ENCODE data around the gene RAD51B.

GRCh38 chr14:68421116-68421515, 601.5 kb downstream of the RAD51B start:
- TF ChIP-seq, protein P1, sequence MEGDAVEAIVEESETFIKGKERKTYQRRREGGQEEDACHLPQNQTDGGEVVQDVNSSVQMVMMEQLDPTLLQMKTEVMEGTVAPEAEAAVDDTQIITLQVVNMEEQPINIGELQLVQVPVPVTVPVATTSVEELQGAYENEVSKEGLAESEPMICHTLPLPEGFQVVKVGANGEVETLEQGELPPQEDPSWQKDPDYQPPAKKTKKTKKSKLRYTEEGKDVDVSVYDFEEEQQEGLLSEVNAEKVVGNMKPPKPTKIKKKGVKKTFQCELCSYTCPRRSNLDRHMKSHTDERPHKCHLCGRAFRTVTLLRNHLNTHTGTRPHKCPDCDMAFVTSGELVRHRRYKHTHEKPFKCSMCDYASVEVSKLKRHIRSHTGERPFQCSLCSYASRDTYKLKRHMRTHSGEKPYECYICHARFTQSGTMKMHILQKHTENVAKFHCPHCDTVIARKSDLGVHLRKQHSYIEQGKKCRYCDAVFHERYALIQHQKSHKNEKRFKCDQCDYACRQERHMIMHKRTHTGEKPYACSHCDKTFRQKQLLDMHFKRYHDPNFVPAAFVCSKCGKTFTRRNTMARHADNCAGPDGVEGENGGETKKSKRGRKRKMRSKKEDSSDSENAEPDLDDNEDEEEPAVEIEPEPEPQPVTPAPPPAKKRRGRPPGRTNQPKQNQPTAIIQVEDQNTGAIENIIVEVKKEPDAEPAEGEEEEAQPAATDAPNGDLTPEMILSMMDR (IDR thresholded peaks at IDR 0.05), result no peak
- TF ChIP-seq POLR2A (IDR thresholded peaks at IDR 0.05) (no peak), EP300 (IDR thresholded peaks at IDR 0.05) (no peak)
